K562 (cell line): ENCODE data around the gene RFPL1. TPM values are rescaled to one million over a fixed set of nuclear protein-coding genes. Genes with fewer than 3 reads are reported as not detected.
A peak's percentile ranks its signal among the peaks of the same experiment; 100 is the strongest.

Experiments used
- ATAC-seq: fragments of 200-7000 bp; cut with Tn5 transposase; 3 replicates; pipeline ENCODE4 v1.9.1; 2020; ENCODE audit warnings: moderate library complexity
- BruUV-seq: library from RNA; stranded (reverse); fragments of 400-500 nt; replicated peaks from 2 replicates; lab custom pipeline; 2021; lab: Mats Ljungman, UMichigan
- CTCF ChIA-PET: fragments of 300-600 bp; formaldehyde crosslinking; extraction: SDS; loops from one replicate; lab custom pipeline; 2021; ENCODE audit warnings: low intra/inter-chr PET ratio; lab: Yijun Ruan, JAX
- POLR2A ChIA-PET: fragments of 300-600, 350-650 bp; sonication (Branson Sonifier 250); formaldehyde crosslinking; extraction: SDS; loops from one replicate; lab custom pipeline; 2021; ENCODE audit warnings: antibody characterized with exemption, inconsistent platforms; lab: Yijun Ruan, JAX
- DNase-seq, 4 experiments: peaks; one replicate each; pipeline versions ENCODE4 v3.0.0 to v3.0.0-alpha.2; 2011 to 2018; ENCODE audit warnings: low spot score in 3 of 4, mixed read lengths in 3 of 4; ENCODE audit errors: extremely low read depth in 1 of 4
- FAIRE-seq: peaks from 2 replicates; lab custom pipeline; 2011; peaks lifted over from hg19 to GRCh38; lab: Jason Lieb, UNC
- H2AFZ ChIP-seq: 2 replicates; pipeline ENCODE4 v1.6.0; 2011; ENCODE audit warnings: low read depth, low read length, control low read depth, inconsistent platforms
- H3K27ac ChIP-seq: fragments of 200-600 bp; 3 replicates; pipeline ENCODE4 v1.8.0; 2011; ENCODE audit warnings: low read depth, mild to moderate bottlenecking, control low read depth, inconsistent platforms, low read length, moderate library complexity, mixed read lengths; ENCODE audit errors: extremely low read depth
- H3K27me3 ChIP-seq, 2 experiments: fragments of 300-600 bp in 1 of 2; 2 replicates in 1 of 2; 3 replicates in 1 of 2; pipeline versions ENCODE4 v1.6.0 to v1.8.0; 2011; ENCODE audit warnings: inconsistent platforms in 2 of 2, low read length in 2 of 2, mild to moderate bottlenecking in 1 of 2, mixed read lengths in 1 of 2, moderate library complexity in 1 of 2; ENCODE audit not compliant: control insufficient read depth in 2 of 2, insufficient read depth in 2 of 2
- H3K36me3 ChIP-seq: fragments of 300-600 bp; 3 replicates; pipeline ENCODE4 v1.8.0; 2011; ENCODE audit warnings: mild to moderate bottlenecking, low read length, inconsistent platforms; ENCODE audit not compliant: control insufficient read depth, insufficient read depth
- H3K4me1 ChIP-seq, 2 experiments: fragments of 200-600 bp in 1 of 2; replicated peaks in 1 of 2; 2 replicates in 1 of 2; 3 replicates in 1 of 2; pipeline versions ENCODE4 v1.5.1 to v1.8.0; 2011; ENCODE audit warnings: inconsistent platforms in 2 of 2, low read length in 2 of 2, mild to moderate bottlenecking in 1 of 2, mixed read lengths in 1 of 2, moderate library complexity in 1 of 2; ENCODE audit not compliant: control insufficient read depth in 2 of 2, insufficient read depth in 2 of 2
- H3K4me2 ChIP-seq: 2 replicates; pipeline ENCODE4 v1.6.1; 2011; ENCODE audit warnings: low read length, control low read depth, inconsistent platforms, mixed read lengths; ENCODE audit not compliant: insufficient read depth
- H3K4me3 ChIP-seq: fragments of 200-600 bp; sonication (generic), shearing (Covaris generic); 2 replicates; pipeline ENCODE4 v1.5.1; 2016; ENCODE audit warnings: control low read depth, inconsistent platforms
- H3K79me2 ChIP-seq: fragments of 200-600 bp; 3 replicates; pipeline ENCODE4 v1.8.0; 2011; ENCODE audit warnings: low read length, inconsistent platforms; ENCODE audit not compliant: control insufficient read depth, insufficient read depth
- H3K9ac ChIP-seq, 2 experiments: 2 replicates each; pipeline versions ENCODE4 v1.6.0 to v1.6.1; 2011; ENCODE audit warnings: low read depth in 2 of 2, low read length in 2 of 2, control low read depth in 1 of 2, inconsistent platforms in 1 of 2, mild to moderate bottlenecking in 1 of 2, mixed read lengths in 1 of 2; ENCODE audit not compliant: insufficient read depth in 1 of 2
- H3K9me1 ChIP-seq: one replicate; pipeline ENCODE4 v1.6.0; 2011; ENCODE audit warnings: inconsistent platforms, mild to moderate bottlenecking, low read length, moderate library complexity; ENCODE audit not compliant: control insufficient read depth, insufficient read depth
- H3K9me3 ChIP-seq: replicated peaks from 2 replicates; pipeline ENCODE4 v1.5.1; 2011; ENCODE audit warnings: low read depth, low read length, inconsistent platforms; ENCODE audit not compliant: control insufficient read depth, insufficient read depth
- H4K20me1 ChIP-seq: replicated peaks from 2 replicates; pipeline ENCODE4 v1.6.1; 2011; ENCODE audit warnings: low read length, inconsistent platforms, mixed read lengths; ENCODE audit not compliant: control insufficient read depth, insufficient read depth
- FOXM1 ChIP-seq, 2 experiments: fragments of 450-650 bp in 1 of 2; sonication (generic) in 1 of 2; formaldehyde crosslinking in 1 of 2; IDR thresholded peaks; 2 replicates each; pipeline versions ENCODE4 v1.6.1 to v1.9.0; 2017 to 2022; ENCODE audit warnings: low read depth in 2 of 2, mild to moderate bottlenecking in 2 of 2, missing genetic modification reagents in 1 of 2, moderate library complexity in 1 of 2
- HEY1 ChIP-seq: fragments of 250-450 bp; sonication (Bioruptor Pico); IDR thresholded peaks from 2 replicates; pipeline ENCODE4 v1.5.0; 2020; ENCODE audit warnings: mild to moderate bottlenecking, moderate library complexity, borderline replicate concordance
- IFI16 ChIP-seq: fragments of 250-450 bp; sonication (Bioruptor Pico); IDR thresholded peaks from 2 replicates; pipeline ENCODE4 v2.1.2; 2022; ENCODE audit warnings: mild to moderate bottlenecking, inconsistent platforms
- RBM39 ChIP-seq: fragments of 200-400 bp; formaldehyde crosslinking; optimal IDR thresholded peaks from 2 replicates; pipeline ENCODE3; 2018; ENCODE audit warnings: low read depth, low read length
- SIN3A ChIP-seq, 2 experiments: fragments of 150-350 bp in 1 of 2; IDR thresholded peaks; 2 replicates each; pipeline ENCODE4 v1.6.1; 2011 to 2016; ENCODE audit warnings: borderline replicate concordance in 2 of 2, low read depth in 2 of 2, low read length in 2 of 2, mild to moderate bottlenecking in 2 of 2, moderate library complexity in 2 of 2; ENCODE audit not compliant: control insufficient read depth in 1 of 2
- ZBED1 ChIP-seq: IDR thresholded peaks from 2 replicates; pipeline ENCODE4 v1.6.1; 2014
- ZNF316 ChIP-seq: fragments of 450-650 bp; IDR thresholded peaks from 2 replicates; pipeline ENCODE4 v1.6.1; 2016
- WGBS: fragments of 100-300 bp; shearing (Covaris generic); methylation state at CpG from one replicate; pipeline ENCODE4 v1.1.6; 2016; ENCODE audit warnings: low coverage, mixed read lengths; ENCODE audit not compliant: insufficient coverage; ENCODE audit errors: missing lambda C conversion rate; 5-methylcytosine and 5-hydroxymethylcytosine counted together
- in situ Hi-C: fragments of 300-500 bp; cut with MboI; formaldehyde crosslinking; loops from 4 replicates; pipeline ENCODE4 v1.15.0; 2018; ENCODE audit warnings: inconsistent platforms, mixed read lengths
- intact Hi-C: fragments of 100-400 bp; cut with micrococcal nuclease; formaldehyde crosslinking; loops from 2 replicates; pipeline ENCODE4 v1.14.2; 2022
- polyA plus RNA-seq, 8 experiments: library from polyadenylated mRNA; depleted of rRNA in 4 of 8; stranded (reverse) in 5 of 8; unstranded in 3 of 8; fragments of >200 nt; fragmentation: Nextera tagmentation in 2 of 8; fragmentation: Illumina TruSeq in 1 of 8; extraction: Ambion mirVana in 2 of 8; extraction: Trizol in 1 of 8; gene quantifications; 2 replicates each; pipeline versions ENCODE4 v1.2.1 to v1.2.3, GENCODE V29; 2011 to 2014; ENCODE audit warnings: inconsistent platforms in 1 of 8, missing spikeins in 1 of 8
- total RNA-seq, 7 experiments: library from RNA; depleted of rRNA in 6 of 7; stranded (reverse); fragments of >200 nt in 6 of 7; fragmentation: Illumina TruSeq in 2 of 7; extraction: Trizol in 2 of 7; gene quantifications; 2 replicates each; pipeline versions ENCODE4 v1.2.1 to v1.2.3, GENCODE V29; 2011 to 2021; ENCODE audit warnings: low replicate concordance in 1 of 7
- TF ChIP-seq, protein P1 (sequence below): sonication (generic); formaldehyde crosslinking; IDR thresholded peaks from 2 replicates; pipeline ENCODE4 v1.8.0; 2022; ENCODE audit warnings: mild to moderate bottlenecking, missing genetic modification reagents, borderline replicate concordance

RFPL1 gene
- total and polyA plus RNA-seq, 9 of the 15 experiments (the other 6 are each of a cell fraction or from before 2014, with no cell fraction given): not detected

DNA sequence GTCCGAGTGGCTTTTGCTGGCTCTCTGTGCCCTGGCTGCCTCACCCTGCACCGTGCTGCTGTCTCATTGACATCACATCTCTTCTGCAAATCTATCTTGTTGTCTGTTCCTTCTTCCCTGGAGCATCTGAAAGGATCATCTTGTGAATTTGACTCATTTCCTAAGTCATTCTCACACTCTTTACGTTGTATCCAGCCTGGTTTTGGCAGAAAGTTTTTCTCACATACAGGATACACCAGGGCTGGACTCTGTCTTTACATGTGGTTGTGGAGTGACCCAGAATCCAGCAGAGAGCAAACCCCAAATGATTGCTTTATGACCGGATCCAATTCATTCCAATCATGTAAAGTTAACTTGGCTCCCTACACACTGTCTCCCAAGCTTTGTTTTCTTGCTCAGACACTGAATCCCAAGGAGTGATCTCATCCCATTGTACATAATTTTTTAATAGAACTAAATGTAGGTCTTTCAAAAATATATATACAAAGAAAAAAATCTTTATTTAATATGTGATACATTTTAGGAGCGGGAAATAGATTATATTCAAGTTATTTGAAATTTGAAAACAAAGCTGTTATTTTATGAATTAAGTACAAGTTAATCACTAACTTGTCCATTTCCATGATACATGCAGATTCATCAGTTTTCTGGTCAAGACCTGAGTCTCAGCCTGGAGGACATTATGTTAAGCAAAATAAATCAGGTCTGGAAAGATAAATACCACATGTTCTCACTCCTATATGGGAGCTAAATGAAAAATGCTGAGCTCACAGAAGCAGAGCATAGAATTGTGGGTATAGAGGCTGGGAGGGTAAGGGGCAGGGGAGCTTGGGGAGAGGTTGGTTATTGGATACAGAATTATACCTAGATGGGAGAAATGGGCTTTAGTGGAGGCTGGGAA is 2.9 kb upstream of the RFPL1 start:
- H3K79me2 ChIP-seq: no peaks in the 10 kb centered on the region
- H3K4me2 ChIP-seq: no peak overlapping the region
- no peaks in the 10 kb centered on the region for H4K20me1 ChIP-seq
- TF ChIP-seq ZNF316 (0 out of 2 replicates have a peak, but pooled peaks have one; percentile 5), RBM39 (no peak)
- CTCF ChIA-PET: no interaction called here
- intact Hi-C loops: no loop called here
- H3K36me3 ChIP-seq: no peaks in the 10 kb centered on the region
- ATAC-seq: no peak
- 0% methylated on average over 5 of the region's 5 CpGs for WGBS
- no peaks in the 10 kb centered on the region for H3K4me1 ChIP-seq
- H2AFZ ChIP-seq: no peak overlapping the region
- in situ Hi-C loops: no loop called here
- POLR2A ChIA-PET: interaction anchor here (0.5 to 0.8 kb wide), 2 partner anchors 10 to 13 kb away, joined by 3 read pairs; no protein-coding TSS in a partner anchor
- H3K27ac ChIP-seq: no peak overlapping the region
- no peaks in the 10 kb centered on the region for H3K9me1 ChIP-seq
- H3K9me3 ChIP-seq: no peaks in the 10 kb centered on the region
- H3K9ac ChIP-seq: no peak overlapping the region
- BruUV-seq: no TSS peak
- no peak for FAIRE-seq
- DNase-seq: no peak
- peaks cover 5% of the 10 kb centered on the region in 2 experiments; a peak in 2 of 5 replicates for H3K27me3 ChIP-seq
- no peak overlapping the region for H3K4me3 ChIP-seq

DNA sequence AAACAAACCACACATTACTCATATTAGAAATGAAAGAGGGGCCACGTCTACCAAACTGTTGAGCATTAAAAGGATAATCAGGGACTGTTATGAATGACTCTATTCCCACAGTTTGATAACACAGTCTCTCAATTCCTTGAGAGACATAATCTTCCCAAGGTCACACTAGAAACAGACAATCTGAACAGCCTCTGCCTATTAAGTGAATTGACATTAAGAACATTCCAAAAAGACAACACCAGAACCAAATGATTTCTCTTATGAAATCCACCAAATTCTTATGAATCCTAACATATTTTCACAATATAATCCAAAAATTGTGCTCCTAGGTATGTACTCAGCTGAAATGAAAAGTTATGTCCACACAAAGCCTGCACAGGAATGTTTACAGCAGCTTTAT is 4.6 kb downstream of the RFPL1 start:
- POLR2A ChIA-PET: no interaction called here

More for the DNA sequence above, 4.6 kb downstream of the RFPL1 start:
- H3K4me2 ChIP-seq: no peak overlapping the region
- H4K20me1 ChIP-seq: no peaks in the 10 kb centered on the region
- no peaks in the 10 kb centered on the region for H3K36me3 ChIP-seq
- no peaks in the 10 kb centered on the region; a peak in 2 of 5 replicates for H3K27me3 ChIP-seq
- CTCF ChIA-PET: no interaction called here
- intact Hi-C loops: no loop called here
- no peak overlapping the region for H3K27ac ChIP-seq
- TF ChIP-seq SIN3A (IDR thresholded peaks at IDR 0.05; ENCODE audit: borderline replicate concordance in 2 of 2, control insufficient read depth in 1 of 2, low read depth in 2 of 2, low read length in 2 of 2): no peak
- TF ChIP-seq, protein P1, sequence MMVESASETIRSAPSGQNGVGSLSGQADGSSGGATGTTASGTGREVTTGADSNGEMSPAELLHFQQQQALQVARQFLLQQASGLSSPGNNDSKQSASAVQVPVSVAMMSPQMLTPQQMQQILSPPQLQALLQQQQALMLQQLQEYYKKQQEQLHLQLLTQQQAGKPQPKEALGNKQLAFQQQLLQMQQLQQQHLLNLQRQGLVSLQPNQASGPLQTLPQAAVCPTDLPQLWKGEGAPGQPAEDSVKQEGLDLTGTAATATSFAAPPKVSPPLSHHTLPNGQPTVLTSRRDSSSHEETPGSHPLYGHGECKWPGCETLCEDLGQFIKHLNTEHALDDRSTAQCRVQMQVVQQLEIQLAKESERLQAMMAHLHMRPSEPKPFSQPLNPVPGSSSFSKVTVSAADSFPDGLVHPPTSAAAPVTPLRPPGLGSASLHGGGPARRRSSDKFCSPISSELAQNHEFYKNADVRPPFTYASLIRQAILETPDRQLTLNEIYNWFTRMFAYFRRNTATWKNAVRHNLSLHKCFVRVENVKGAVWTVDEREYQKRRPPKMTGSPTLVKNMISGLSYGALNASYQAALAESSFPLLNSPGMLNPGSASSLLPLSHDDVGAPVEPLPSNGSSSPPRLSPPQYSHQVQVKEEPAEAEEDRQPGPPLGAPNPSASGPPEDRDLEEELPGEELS (CRISPR knock-in tag): no peak
- no peak for TF ChIP-seq IFI16 (CRISPR knock-in tag)
- TF ChIP-seq FOXM1 (IDR thresholded peaks at IDR 0.05; ENCODE audit: low read depth): no peak
- no peak for TF ChIP-seq FOXM1 (CRISPR knock-in tag; IDR thresholded peaks at IDR 0.05; ENCODE audit: low read depth)
- no peak for TF ChIP-seq HEY1 (CRISPR knock-in tag)
- TF ChIP-seq ZBED1: no peak
- DNase-seq (no peak), FAIRE-seq (no peak), ATAC-seq (no peak)
- no peaks in the 10 kb centered on the region for H3K9me3 ChIP-seq
- in situ Hi-C loops: no loop called here
- H3K9me1 ChIP-seq: no peaks in the 10 kb centered on the region
- BruUV-seq: no TSS peak
- no peak overlapping the region for H2AFZ ChIP-seq
- no peak overlapping the region for H3K4me3 ChIP-seq
- H3K4me1 ChIP-seq: no peaks in the 10 kb centered on the region
- no peak overlapping the region for H3K9ac ChIP-seq
- WGBS: 0% methylated on average over 1 of the region's 1 CpG
- H3K79me2 ChIP-seq: no peaks in the 10 kb centered on the region
